Prostate gland (tissue), 2 donors: Measurements from ENCODE around the gene OTOA.

ENCODE experiments used
- CTCF ChIP-seq, 4 experiments: fragments of 200-600 bp in 2 of 4; fragments of 450-650 bp in 2 of 4; sonication (generic) in 2 of 4; IDR thresholded peaks; 1 replicate in 3 of 4; 2 replicates in 1 of 4; pipeline ENCODE4 v1.5.1; 2016 to 2019; ENCODE audit warnings: antibody characterized with exemption in 4 of 4, mild to moderate bottlenecking in 2 of 4, moderate library complexity in 2 of 4
- POLR2A ChIP-seq: fragments of 450-650 bp; IDR thresholded peaks from one replicate; pipeline ENCODE4 v1.6.1; 2016; ENCODE audit warnings: antibody characterized with exemption, mild to moderate bottlenecking
- POLR2AphosphoS5 ChIP-seq: sonication (generic); formaldehyde crosslinking; IDR thresholded peaks from one replicate; pipeline ENCODE4 v1.6.1; 2017; ENCODE audit warnings: antibody characterized with exemption

GRCh38 chr16:21667575-21667974 is 3.8 kb downstream of the OTOA start:
- no peak for TF ChIP-seq POLR2A
- no peak for TF ChIP-seq CTCF (IDR thresholded peaks at IDR 0.05)
- no peak for TF ChIP-seq POLR2AphosphoS5
